MM.1S (cell line): ENCODE data around the gene PNO1.

Source experiments
- DNase-seq: peaks from one replicate; pipeline ENCODE4 v3.0.0-alpha.2; 2015
- H2AFZ ChIP-seq: fragments of 300-600 bp; sonication (generic); 2 replicates; pipeline ENCODE4 v1.6.0; 2016; ENCODE audit warnings: antibody characterized with exemption, low read length
- H3F3A ChIP-seq: fragments of 300-600 bp; sonication (generic); 2 replicates; pipeline ENCODE4 v1.6.1; 2016; ENCODE audit warnings: mild to moderate bottlenecking, antibody characterized with exemption, low read length, moderate library complexity, mixed read lengths; ENCODE audit not compliant: insufficient read depth
- H3K27ac ChIP-seq: fragments of 300-600 bp; sonication (generic); 2 replicates; pipeline ENCODE4 v1.5.1; 2016; ENCODE audit warnings: mild to moderate bottlenecking, low read length
- H3K27me3 ChIP-seq: fragments of 300-600 bp; sonication (generic); replicated peaks from 2 replicates; pipeline ENCODE4 v1.6.0; 2016; ENCODE audit warnings: low read length; ENCODE audit not compliant: insufficient read depth
- H3K36me3 ChIP-seq: fragments of 300-600 bp; sonication (generic); replicated peaks from 2 replicates; pipeline ENCODE4 v1.6.1; 2016; ENCODE audit warnings: mild to moderate bottlenecking, low read length, mixed read lengths; ENCODE audit not compliant: insufficient read depth
- H3K4me1 ChIP-seq: fragments of 300-600 bp; sonication (generic); 2 replicates; pipeline ENCODE4 v1.6.1; 2016; ENCODE audit warnings: low read length, mixed read lengths
- H3K4me2 ChIP-seq: fragments of 300-600 bp; sonication (generic); 2 replicates; pipeline ENCODE4 v1.6.0; 2016; ENCODE audit warnings: low read depth, low read length
- H3K4me3 ChIP-seq: fragments of 300-600 bp; sonication (generic); 2 replicates; pipeline ENCODE4 v1.5.1; 2016; ENCODE audit warnings: low read length, mixed read lengths
- H3K79me2 ChIP-seq: fragments of 300-600 bp; sonication (generic); 2 replicates; pipeline ENCODE4 v1.6.1; 2016; ENCODE audit warnings: mixed run types, low read length, mixed read lengths
- H3K9ac ChIP-seq: fragments of 300-600 bp; sonication (generic); 2 replicates; pipeline ENCODE4 v1.6.1; 2016; ENCODE audit warnings: low read length, mixed read lengths
- H3K9me2 ChIP-seq: fragments of 300-600 bp; sonication (generic); replicated peaks from 2 replicates; pipeline ENCODE4 v1.6.1; 2016; ENCODE audit warnings: mild to moderate bottlenecking, low read length, mixed read lengths; ENCODE audit not compliant: insufficient read depth
- H3K9me3 ChIP-seq: fragments of 300-600 bp; sonication (generic); replicated peaks from 2 replicates; pipeline ENCODE4 v1.6.1; 2016; ENCODE audit warnings: mild to moderate bottlenecking, low read length, mixed read lengths; ENCODE audit not compliant: insufficient read depth
- H4K20me1 ChIP-seq: fragments of 300-600 bp; sonication (generic); 2 replicates; pipeline ENCODE4 v1.6.1; 2016; ENCODE audit warnings: mild to moderate bottlenecking, low read length, moderate library complexity, mixed read lengths; ENCODE audit not compliant: insufficient read depth
- EZH2 ChIP-seq: fragments of 300-600 bp; sonication (generic); optimal IDR thresholded peaks from 2 replicates; pipeline ENCODE3; 2017; ENCODE audit warnings: low read depth, mild to moderate bottlenecking, antibody characterized with exemption, low read length, mixed read lengths
- EZH2phosphoT487 ChIP-seq: fragments of 300-600 bp; sonication (generic); IDR thresholded peaks from 2 replicates; pipeline ENCODE4 v1.6.1; 2018; ENCODE audit warnings: antibody characterized with exemption, low read length
- TF ChIP-seq, protein P1 (sequence below): fragments of 300-600 bp; sonication (generic); IDR thresholded peaks from 2 replicates; pipeline ENCODE4 v1.5.1; 2016; ENCODE audit warnings: antibody characterized with exemption, low read length, mixed read lengths

Gene PNO1

GRCh38 chr2:68178432-68178831 is 20.7 kb downstream of the PNO1 start:
- TF ChIP-seq EZH2phosphoT487 (no peak), EZH2 (no peak)
- TF ChIP-seq, protein P1, sequence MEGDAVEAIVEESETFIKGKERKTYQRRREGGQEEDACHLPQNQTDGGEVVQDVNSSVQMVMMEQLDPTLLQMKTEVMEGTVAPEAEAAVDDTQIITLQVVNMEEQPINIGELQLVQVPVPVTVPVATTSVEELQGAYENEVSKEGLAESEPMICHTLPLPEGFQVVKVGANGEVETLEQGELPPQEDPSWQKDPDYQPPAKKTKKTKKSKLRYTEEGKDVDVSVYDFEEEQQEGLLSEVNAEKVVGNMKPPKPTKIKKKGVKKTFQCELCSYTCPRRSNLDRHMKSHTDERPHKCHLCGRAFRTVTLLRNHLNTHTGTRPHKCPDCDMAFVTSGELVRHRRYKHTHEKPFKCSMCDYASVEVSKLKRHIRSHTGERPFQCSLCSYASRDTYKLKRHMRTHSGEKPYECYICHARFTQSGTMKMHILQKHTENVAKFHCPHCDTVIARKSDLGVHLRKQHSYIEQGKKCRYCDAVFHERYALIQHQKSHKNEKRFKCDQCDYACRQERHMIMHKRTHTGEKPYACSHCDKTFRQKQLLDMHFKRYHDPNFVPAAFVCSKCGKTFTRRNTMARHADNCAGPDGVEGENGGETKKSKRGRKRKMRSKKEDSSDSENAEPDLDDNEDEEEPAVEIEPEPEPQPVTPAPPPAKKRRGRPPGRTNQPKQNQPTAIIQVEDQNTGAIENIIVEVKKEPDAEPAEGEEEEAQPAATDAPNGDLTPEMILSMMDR = no peak
- Histone ChIP-seq H3K9ac (no peak overlapping the region), H4K20me1 (no peaks in the 10 kb centered on the region), H3K4me2 (no peak overlapping the region), H2AFZ (no peak overlapping the region), H3K79me2 (peaks cover 10% of the 10 kb centered on the region; the same call in 1 of the 2 replicates), H3K4me1 (no peaks in the 10 kb centered on the region), H3F3A (no peaks in the 10 kb centered on the region; the same call in 1 of the 2 replicates), H3K4me3 (no peak overlapping the region), H3K27ac (no peak overlapping the region), H3K9me2 (no peaks in the 10 kb centered on the region), H3K9me3 (no peaks in the 10 kb centered on the region), H3K27me3 (no peaks in the 10 kb centered on the region), H3K36me3 (no peaks in the 10 kb centered on the region; the same call in 1 of the 2 replicates)
- no peak for DNase-seq

GRCh38 chr2:68178954-68179627 is 21.4 kb downstream of the PNO1 start:
- DNase-seq = no peak
- Histone ChIP-seq H3K4me3 (no peak overlapping the region), H3K79me2 (peaks cover 10% of the 10 kb centered on the region), H3K36me3 (no peaks in the 10 kb centered on the region; the same call in 1 of the 2 replicates), H4K20me1 (no peaks in the 10 kb centered on the region), H2AFZ (no peak overlapping the region), H3K27me3 (no peaks in the 10 kb centered on the region), H3F3A (no peaks in the 10 kb centered on the region; the same call in 1 of the 2 replicates), H3K4me1 (no peaks in the 10 kb centered on the region), H3K9me3 (no peaks in the 10 kb centered on the region), H3K27ac (no peak overlapping the region), H3K4me2 (no peak overlapping the region), H3K9ac (no peak overlapping the region), H3K9me2 (no peaks in the 10 kb centered on the region)
- TF ChIP-seq, protein P1 = no peak
- no peak for TF ChIP-seq EZH2phosphoT487
- no peak for TF ChIP-seq EZH2

DNA sequence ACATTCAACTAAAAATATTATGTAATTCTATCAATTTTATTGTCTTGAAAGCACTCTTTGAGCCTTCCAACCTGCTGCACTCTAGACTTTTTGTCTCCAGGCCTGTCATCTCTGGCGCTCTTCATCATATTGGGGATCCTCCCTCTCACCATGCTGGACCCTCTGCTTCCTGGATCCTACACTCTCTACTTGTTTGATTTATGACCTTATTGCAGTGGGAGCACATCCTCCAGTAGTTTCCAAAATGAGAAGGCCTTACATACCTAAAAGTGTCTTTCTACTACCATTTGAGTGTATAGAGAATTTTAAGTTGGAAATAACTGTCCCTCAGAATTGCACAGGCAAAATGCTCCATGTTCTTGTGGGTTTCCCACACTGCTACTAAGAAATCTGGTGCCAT is 25.2 kb downstream of the PNO1 start:
- H3K79me2 ChIP-seq = peaks cover 33% of the 10 kb centered on the region
- H3F3A ChIP-seq = no peaks in the 10 kb centered on the region
- TF ChIP-seq, protein P1 = no peak
- TF ChIP-seq EZH2phosphoT487 (no peak), EZH2 (no peak)
- no peak overlapping the region for H3K27ac ChIP-seq
- no peaks in the 10 kb centered on the region for H4K20me1 ChIP-seq
- H3K36me3 ChIP-seq = no peaks in the 10 kb centered on the region; the same call in 1 of the 2 replicates
- H3K27me3 ChIP-seq = no peaks in the 10 kb centered on the region
- no peak overlapping the region for H3K4me3 ChIP-seq
- no peaks in the 10 kb centered on the region for H3K9me2 ChIP-seq
- no peaks in the 10 kb centered on the region for H3K4me1 ChIP-seq
- no peak overlapping the region for H3K4me2 ChIP-seq
- no peak overlapping the region for H2AFZ ChIP-seq
- no peaks in the 10 kb centered on the region for H3K9me3 ChIP-seq
- no peak for DNase-seq
- no peak overlapping the region for H3K9ac ChIP-seq
